Measurements from ENCODE around the gene MON1B.

The MON1B gene

GRCh38 chr16:77246150-77246549 lies 55.2 kb downstream of the MON1B start:
- DNase-seq (ENCODE audit: low read depth): no peak

GRCh38 chr16:77250400-77250799 lies 59.4 kb downstream of the MON1B start:
- DNase-seq (ENCODE audit: low read depth): no peak
